HG03575 (cell line): Measurements from ENCODE around the gene HOXA6.

Experiments
- ATAC-seq: cut with Tn5 transposase; IDR thresholded peaks from one replicate; pipeline ENCODE4 v1.9.1; 2021; ENCODE audit not compliant: unreplicated experiment, insufficient number of reproducible peaks, low FRiP score; ENCODE audit errors: extremely low read depth

The HOXA6 gene

DNA sequence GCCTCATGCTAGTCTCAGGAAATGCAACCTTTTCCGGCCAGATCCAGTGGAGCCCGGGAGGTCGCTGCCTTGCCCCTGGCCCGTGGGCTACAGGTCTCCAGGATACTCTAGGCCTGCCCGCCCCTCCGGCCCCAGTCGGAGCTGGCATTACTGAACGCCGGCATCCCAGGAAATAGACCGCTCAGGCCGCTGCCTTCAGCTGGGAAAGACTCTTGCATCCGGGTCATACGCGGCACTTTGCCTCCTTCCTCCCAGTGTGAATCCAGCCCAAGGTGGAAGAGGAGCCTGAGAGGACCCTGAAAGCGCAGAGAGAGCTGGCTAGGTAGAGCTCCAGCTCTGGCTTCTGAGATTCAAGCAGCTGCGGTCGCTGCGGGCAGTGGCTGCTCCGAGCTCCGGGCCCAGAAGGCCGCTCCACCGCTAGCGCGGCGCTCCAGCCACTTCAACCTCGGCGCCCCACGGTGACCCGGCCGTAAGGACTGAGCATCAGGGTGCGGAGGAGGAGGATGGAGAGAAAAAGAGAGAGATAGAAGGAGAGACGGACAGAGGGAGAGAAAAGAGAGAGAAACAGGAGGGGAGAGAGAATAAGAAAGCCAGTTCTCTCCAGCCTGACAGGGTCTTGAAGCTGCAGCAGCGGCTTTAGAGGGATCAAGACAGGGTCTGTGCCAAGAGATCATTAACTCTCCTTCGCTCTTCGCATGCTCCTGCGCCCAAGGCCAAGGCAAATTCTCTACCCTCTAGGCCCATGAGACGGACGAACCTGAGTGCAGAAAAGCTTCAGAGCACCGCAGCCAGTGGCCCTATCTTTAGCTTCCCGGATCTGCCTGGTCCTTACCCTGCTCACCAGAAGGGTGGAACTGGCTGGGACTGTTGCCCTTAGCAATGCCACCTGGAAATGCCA lies 28.3 kb upstream of the HOXA6 start:
- ATAC-seq, result no peak

- ATAC-seq, result no peak
These were observed 27.5 kb upstream of the HOXA6 start for GRCh38 chr7:27174874-27175625.

DNA sequence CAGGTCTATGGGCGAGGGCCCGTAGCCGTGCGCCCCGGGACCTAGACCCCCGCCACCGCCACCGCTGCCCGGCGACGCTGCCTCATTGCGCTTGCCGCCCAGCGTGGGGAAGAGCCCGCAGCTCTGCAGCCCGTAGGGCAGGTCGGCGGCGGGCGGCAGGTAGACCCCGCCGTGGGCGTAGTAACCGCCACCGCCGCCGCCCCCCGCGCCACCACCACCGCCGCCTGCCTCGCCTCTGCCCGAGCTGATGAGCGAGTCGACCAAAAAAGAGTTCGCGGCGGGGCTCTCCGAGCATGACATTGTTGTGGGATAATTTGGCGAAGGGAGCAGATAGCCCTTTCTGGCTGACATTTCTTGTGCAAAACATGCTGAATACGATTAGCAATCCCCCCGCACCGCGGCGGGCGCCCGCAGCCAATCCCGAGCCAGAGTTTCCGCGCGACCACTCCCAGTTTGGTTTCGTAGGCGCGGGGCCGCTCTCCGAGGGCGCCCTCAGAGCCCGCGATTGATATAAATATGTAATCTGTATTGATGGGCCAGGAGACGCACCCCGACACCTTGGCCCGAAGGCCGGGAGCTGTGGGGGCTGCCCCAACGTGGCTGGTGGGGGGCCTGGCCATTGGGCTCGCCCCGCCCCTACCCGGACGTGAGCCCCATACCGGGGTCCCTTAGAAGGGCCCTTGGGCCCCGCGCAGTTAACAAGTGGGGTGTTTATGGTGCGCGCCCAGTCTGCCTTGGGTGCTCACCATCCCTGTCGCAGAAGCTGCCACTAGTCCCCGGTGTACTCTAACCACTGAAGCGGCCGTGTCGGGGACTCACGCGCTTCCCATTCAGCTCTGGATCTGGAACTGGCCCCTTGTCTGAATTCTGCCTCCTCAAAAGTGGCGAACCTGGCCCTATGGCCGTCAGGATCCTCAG lies 26.6 kb upstream of the HOXA6 start, which contains the start of gene HOXA10:
TSS of gene HOXA10 (minus strand) at position 365 of the 918 bp plus-strand sequence. CDS start at position 351, 14 bp downstream.
- ATAC-seq, result no peak

GRCh38 chr7:27173511-27173955 lies 26.0 kb upstream of the HOXA6 start:
- ATAC-seq, result no peak

DNA sequence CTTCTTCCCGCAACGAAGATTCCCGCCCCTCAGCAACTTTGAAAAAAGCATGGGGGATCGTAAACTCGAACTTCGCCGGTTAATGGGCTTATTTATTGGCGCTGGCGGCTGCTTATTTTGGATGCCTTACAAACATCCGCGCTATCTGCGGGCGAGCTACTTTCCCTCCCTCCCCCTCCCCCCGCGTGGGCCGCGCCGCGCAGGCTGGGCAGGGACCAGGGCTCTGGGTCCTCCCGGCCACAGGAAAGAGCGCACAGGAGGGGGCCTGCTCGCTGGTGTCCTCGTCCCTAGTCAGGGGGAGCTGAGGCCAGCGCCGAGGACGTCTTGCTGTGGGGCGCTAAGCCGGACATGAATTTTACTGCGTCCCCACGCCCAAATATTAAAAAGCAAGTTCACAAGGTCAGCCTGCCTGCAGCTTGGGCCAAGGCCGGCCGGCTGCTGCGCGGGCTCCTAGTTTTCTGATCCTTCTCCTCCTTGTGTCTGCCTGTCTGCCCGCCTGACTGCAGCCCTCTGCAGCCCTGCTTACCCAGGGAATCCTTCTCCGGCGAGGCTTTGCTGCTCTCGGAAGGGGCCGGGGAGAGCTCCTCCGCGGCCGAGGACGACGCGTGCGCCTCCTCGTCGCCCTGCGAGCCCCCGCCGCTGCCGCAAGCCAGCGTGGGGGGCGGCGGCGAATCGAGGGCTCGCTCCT lies 25.4 kb upstream of the HOXA6 start:
- no peak for ATAC-seq

- ATAC-seq, result no peak
These were observed 24.8 kb upstream of the HOXA6 start for GRCh38 chr7:27172315-27172774.

DNA sequence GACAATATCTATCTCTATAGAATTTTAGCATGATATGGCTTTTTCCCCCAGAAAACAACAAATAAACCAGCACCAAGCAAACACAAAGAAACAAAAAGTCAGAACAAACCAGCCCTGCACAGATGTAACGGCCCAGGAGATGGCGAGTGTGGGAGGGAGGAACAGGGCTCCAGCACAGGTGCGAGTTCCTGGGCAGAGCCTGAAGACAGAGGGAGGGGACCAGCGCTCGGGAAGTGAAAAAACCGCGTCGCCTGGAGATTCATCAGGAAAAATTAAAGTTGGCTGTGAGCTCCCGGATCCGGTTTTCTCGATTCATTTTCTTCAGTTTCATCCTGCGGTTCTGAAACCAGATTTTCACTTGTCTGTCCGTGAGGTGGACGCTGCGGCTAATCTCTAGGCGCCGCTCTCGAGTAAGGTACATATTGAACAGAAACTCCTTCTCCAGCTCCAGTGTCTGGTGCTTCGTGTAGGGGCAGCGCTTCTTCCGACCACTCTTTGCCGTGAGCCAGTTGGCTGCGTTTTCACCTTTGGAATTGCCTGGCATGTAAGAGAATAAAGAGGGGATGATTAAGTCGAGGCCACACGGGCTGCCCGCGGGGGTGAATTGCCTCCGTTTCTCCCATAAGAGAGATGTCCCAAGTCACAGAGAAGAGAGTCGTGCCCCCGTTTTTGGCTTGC lies 24.2 kb upstream of the HOXA6 start:
- no peak for ATAC-seq

GRCh38 chr7:27171325-27171636 lies 23.7 kb upstream of the HOXA6 start:
- ATAC-seq, result no peak

- ATAC-seq, result no peak
These were observed 23.1 kb upstream of the HOXA6 start for GRCh38 chr7:27170426-27171324.

GRCh38 chr7:27169658-27170425 lies 22.3 kb upstream of the HOXA6 start:
- ATAC-seq, result no peak

DNA sequence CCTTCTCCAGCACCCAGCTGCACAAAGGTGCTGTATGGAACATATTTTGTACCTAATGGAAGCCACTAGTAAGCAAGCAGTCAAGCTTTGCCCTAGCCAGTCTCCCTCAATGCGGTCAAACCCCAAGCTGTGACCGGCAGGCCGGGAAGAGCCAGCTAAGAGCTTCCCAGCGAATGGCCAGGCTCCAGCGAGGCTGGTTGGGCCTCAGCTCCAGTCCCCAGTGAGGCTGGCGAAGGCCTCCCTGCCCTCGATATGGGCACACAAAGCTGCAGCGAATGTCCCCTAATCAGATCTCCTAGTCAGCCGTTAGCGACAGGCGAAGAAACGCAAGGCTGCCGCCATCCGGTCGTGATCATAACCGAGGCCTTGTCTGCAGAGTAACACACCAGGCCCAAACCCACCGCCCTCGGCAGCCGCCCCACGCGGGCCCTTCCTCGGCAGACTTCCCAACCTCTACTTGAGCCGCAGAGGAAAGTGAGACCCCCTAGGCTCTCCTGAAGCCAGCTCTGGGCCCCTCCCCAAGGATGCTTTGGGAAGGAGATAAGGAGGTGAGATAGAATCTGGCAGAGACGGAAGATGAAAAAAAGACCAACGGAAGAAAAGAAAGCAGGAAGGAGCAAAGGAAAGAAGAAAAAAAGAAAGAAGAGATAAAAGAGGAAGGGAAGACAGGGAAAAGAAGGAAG lies 20.8 kb upstream of the HOXA6 start:
- ATAC-seq, result no peak

- no peak for ATAC-seq
These were observed 20.3 kb upstream of the HOXA6 start for GRCh38 chr7:27167916-27168264.

- ATAC-seq, result no peak
These were observed 19.2 kb upstream of the HOXA6 start for GRCh38 chr7:27166531-27167505.

DNA sequence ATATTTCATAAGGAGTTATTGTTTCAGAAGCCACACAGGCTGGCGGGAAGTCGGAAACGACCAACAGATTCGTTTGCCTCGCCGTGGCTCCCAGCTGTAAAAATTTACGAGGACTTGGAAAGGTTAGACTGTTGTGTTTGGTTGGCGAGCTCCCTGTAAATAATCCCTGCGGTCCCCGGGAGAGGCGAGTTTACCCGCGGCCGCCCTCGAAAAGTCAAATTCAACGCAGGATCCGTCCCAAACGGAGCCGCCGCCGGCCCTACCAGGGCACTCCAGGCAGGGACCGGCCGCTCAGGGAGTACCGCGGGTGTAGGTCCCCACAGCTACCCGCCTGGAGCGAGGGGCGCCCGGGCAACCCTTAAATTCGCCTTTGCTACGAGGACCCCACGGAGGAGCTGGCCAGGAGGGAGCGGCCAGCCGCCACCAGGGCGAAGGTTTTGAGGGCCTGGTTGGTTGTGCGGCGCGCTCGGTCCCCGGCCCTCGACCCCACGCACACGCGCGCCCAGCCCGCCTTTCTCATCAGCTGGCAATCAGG lies 18.5 kb upstream of the HOXA6 start:
- ATAC-seq, result no peak
